ENCODE measurements around the gene DAB2. TPM values are rescaled to one million over a fixed set of nuclear protein-coding genes. Genes with fewer than 3 reads are reported as not detected.

Gene DAB2
- total RNA-seq, 1 donor from 2014 or later: 14.6 TPM

DNA sequence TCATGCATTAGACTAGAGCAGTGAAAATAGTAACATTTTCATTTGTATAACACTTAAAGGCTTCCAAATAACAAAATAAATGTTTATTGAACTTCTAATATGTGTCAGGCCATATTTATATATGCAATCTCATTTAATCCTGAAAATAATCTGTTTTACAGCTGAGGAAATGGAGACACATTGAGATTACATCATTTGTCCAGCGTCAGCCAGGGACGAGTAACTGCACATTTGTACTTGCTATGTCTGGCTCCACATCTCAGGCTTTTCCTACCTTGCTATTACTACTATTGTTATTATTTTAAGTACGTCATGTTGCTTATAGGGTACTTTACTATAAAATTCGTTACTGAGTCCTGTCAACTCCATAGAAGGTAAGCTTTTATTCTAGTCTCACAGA lies 56.7 kb downstream of the DAB2 start:
- TF ChIP-seq, protein P1, sequence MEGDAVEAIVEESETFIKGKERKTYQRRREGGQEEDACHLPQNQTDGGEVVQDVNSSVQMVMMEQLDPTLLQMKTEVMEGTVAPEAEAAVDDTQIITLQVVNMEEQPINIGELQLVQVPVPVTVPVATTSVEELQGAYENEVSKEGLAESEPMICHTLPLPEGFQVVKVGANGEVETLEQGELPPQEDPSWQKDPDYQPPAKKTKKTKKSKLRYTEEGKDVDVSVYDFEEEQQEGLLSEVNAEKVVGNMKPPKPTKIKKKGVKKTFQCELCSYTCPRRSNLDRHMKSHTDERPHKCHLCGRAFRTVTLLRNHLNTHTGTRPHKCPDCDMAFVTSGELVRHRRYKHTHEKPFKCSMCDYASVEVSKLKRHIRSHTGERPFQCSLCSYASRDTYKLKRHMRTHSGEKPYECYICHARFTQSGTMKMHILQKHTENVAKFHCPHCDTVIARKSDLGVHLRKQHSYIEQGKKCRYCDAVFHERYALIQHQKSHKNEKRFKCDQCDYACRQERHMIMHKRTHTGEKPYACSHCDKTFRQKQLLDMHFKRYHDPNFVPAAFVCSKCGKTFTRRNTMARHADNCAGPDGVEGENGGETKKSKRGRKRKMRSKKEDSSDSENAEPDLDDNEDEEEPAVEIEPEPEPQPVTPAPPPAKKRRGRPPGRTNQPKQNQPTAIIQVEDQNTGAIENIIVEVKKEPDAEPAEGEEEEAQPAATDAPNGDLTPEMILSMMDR (IDR thresholded peaks at IDR 0.05; ENCODE audit: insufficient read depth, low read length, poor library complexity, severe bottlenecking): no peak
- H3K27me3 ChIP-seq (ENCODE audit: control insufficient read depth, insufficient read depth, low read length): no peaks in the 10 kb centered on the region
- no peak overlapping the region for H3K4me3 ChIP-seq (ENCODE audit: low read depth, low read length)
- DNase-seq (ENCODE audit: low read depth): no peak
- no peaks in the 10 kb centered on the region for H3K36me3 ChIP-seq (ENCODE audit: control insufficient read depth, insufficient read depth, low read length)

DNA sequence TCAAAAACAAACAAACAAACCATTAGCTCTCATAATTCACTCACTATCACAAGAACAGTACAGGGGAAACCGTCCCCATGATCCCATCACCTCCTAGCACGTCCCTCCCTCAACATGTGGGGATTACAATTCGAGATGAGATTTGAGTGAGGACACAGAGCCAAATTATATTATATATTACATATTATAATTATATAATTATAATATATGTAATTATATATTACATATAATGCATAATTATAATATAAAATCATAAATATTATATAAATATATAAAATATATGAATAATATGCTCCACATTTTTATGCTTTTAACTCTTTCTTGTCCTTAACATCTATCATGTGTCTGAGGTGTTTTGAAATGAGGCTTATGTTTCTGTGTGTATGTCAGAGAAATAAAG lies 57.1 kb downstream of the DAB2 start:
- TF ChIP-seq, protein P1 (IDR thresholded peaks at IDR 0.05; ENCODE audit: insufficient read depth, low read length, poor library complexity, severe bottlenecking): no peak
- Histone ChIP-seq H3K36me3 (ENCODE audit: control insufficient read depth, insufficient read depth, low read length) (no peaks in the 10 kb centered on the region), H3K4me3 (ENCODE audit: low read depth, low read length) (no peak overlapping the region), H3K27me3 (ENCODE audit: control insufficient read depth, insufficient read depth, low read length) (no peaks in the 10 kb centered on the region)
- DNase-seq (ENCODE audit: low read depth): no peak

DNA sequence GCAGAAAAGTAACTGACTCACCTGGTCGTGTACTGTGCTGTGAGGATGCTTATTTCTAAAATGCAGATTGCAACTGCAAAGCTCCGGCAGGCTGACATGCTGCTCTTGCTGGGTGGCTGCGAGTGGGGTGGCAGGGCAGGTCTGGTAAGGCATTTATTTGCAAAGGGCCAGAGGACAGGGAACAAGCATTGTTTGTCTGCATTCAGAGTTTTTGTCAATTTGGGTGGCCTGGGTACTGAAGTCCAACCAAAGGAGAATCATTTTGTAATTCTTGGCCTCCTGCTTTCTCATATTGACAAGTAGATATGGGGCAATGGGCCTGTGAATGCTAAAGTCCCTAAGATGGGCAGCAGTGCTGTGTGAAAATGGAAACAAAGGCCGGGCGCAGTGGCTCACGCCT lies 60.4 kb downstream of the DAB2 start, which contains the start of gene C9:
TSS of gene C9 (minus strand) at position 129 of the 400 bp plus-strand sequence. CDS start at position 98, 31 bp downstream.
- no peak for DNase-seq (ENCODE audit: low read depth)
- TF ChIP-seq, protein P1 (IDR thresholded peaks at IDR 0.05; ENCODE audit: insufficient read depth, low read length, poor library complexity, severe bottlenecking): no peak
- Histone ChIP-seq H3K27me3 (ENCODE audit: control insufficient read depth, insufficient read depth, low read length) (no peaks in the 10 kb centered on the region), H3K36me3 (ENCODE audit: control insufficient read depth, insufficient read depth, low read length) (no peaks in the 10 kb centered on the region), H3K4me3 (ENCODE audit: low read depth, low read length) (no peak within 1 kb of the TSS)

DNA sequence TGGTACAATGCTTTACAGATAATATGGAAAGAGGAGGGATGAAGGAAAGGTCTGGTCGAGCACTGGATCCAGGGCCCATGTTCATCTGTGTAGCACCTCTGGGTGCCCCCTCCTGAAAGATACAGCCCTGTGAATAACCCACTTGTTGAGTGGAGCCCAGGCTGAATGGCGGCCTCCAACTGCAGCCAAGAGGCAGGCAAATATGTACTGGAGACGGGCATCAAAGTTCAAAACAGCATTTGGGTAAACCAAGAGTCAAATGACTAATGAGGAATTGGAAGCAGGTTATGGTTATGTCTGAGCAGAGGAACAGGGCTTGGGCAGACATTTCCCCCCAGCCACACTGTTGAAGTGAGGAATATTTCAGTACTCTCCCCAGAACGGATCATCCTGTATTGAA lies 61.6 kb downstream of the DAB2 start:
- Histone ChIP-seq H3K4me3 (ENCODE audit: low read depth, low read length) (no peak overlapping the region), H3K36me3 (ENCODE audit: control insufficient read depth, insufficient read depth, low read length) (no peaks in the 10 kb centered on the region), H3K27me3 (ENCODE audit: control insufficient read depth, insufficient read depth, low read length) (no peaks in the 10 kb centered on the region)
- TF ChIP-seq, protein P1 (IDR thresholded peaks at IDR 0.05; ENCODE audit: insufficient read depth, low read length, poor library complexity, severe bottlenecking): no peak
- no peak for DNase-seq (ENCODE audit: low read depth)

DNA sequence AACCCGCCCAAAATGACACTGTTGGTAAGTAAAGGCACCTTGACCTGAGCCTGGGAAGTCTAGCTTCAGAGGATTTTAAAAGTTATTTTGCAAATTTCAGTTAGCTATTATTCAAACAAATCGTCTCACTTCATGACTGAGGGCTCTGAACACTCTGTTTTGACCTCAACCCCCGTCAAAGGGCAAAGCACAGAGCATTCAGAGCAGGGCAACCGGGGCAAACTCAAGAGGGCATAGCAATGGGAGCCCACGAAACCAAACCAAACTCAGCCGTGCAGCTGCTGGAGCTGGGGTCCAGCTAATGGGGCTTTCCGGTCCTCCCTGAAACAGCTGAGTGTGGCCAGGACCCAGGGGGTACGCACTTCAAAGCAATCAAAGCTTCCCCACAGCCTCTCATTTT lies 62.1 kb downstream of the DAB2 start:
- Histone ChIP-seq H3K27me3 (ENCODE audit: control insufficient read depth, insufficient read depth, low read length) (no peaks in the 10 kb centered on the region), H3K36me3 (ENCODE audit: control insufficient read depth, insufficient read depth, low read length) (no peaks in the 10 kb centered on the region), H3K4me3 (ENCODE audit: low read depth, low read length) (no peak overlapping the region)
- DNase-seq (ENCODE audit: low read depth): no peak
- TF ChIP-seq, protein P1 (IDR thresholded peaks at IDR 0.05; ENCODE audit: insufficient read depth, low read length, poor library complexity, severe bottlenecking): no peak

DNA sequence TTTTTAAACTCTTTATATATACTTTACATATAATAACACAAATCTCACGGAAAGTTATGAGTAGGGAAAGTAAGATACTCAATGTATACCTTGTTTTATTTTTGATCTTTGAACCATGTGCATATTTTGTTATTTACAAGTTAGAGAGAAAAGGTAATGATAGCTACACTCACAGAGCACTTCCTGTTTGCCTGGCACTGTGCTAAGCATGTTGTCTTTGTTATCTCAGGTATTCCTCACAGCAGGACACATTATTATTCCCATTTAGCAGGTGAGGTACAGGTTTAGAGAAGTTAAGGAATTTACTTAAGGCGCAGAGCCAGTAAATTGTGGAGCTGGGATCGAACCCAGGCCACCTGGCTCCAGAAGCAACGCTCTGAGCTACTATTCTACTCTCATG lies 63.5 kb downstream of the DAB2 start:
- Histone ChIP-seq H3K4me3 (ENCODE audit: low read depth, low read length) (no peak overlapping the region), H3K27me3 (ENCODE audit: control insufficient read depth, insufficient read depth, low read length) (no peaks in the 10 kb centered on the region), H3K36me3 (ENCODE audit: control insufficient read depth, insufficient read depth, low read length) (no peaks in the 10 kb centered on the region)
- TF ChIP-seq, protein P1 (IDR thresholded peaks at IDR 0.05; ENCODE audit: insufficient read depth, low read length, poor library complexity, severe bottlenecking): no peak
- DNase-seq (ENCODE audit: low read depth): no peak

Measured in kidney epithelial cell (primary cell).